Activated CD8-positive, alpha-beta memory T cell treated with anti-CD3 and anti-CD28 coated beads, Interleukin-2, amount 50 U/mL, for 48 hours (primary cell): ENCODE results near the gene PAPSS2.
A peak's percentile ranks its signal among the peaks of the same experiment; 100 is the strongest.
"Not testable (repeated sequence)": the region's sequence is repeated elsewhere in the genome, so short reads cannot be mapped to it uniquely, and the experiment has no call there.

Source experiments
- DNase-seq: peaks from one replicate; pipeline ENCODE4 v3.0.0-alpha.2; 2020

The PAPSS2 gene

DNA sequence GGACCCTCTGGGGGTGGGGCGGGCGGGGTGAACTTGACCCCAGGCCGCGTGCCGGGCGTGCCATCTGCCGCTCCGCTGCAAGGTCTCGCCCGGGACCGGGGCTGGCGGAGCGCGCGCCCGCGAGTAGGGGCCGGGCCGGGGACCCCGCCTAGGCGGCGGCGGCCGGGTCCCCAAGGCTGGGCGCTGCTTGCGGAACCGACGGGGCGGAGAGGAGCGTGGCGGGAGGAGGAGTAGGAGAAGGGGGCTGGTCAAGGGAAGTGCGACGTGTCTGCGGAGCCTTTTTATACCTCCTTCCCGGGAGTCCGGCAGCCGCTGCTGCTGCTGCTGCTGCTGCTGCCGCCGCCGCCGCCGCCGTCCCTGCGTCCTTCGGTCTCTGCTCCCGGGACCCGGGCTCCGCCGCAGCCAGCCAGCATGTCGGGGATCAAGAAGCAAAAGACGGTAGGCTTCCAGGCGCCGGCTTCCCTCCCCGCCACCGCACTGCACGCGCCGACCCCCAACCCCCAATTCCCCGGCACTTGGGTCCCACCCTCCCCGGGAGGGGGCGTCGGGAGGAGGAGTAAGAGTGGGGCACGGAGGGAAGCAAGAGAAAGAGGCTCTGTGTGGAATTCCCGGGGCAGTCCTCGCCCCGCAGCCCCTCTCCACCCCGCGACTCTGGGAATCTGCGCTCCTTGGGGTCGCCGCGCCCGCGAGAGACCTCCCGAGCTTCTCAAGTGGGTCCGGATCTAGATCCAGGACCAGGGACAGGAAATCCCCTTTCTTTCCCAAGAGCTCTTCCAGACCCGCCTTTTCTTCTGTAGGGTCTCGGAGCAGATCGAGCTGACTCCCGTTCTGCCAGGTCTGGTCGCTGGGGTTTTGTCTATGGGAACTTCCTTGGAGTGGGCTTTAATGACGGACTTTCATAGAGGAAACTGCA, at the start of gene PAPSS2:
PAPSS2 (plus strand) TSS at position 308 of the 913 bp plus-strand sequence; CDS start at position 412, 104 bp downstream.
- DNase-seq, result peak; percentile 69

DNA sequence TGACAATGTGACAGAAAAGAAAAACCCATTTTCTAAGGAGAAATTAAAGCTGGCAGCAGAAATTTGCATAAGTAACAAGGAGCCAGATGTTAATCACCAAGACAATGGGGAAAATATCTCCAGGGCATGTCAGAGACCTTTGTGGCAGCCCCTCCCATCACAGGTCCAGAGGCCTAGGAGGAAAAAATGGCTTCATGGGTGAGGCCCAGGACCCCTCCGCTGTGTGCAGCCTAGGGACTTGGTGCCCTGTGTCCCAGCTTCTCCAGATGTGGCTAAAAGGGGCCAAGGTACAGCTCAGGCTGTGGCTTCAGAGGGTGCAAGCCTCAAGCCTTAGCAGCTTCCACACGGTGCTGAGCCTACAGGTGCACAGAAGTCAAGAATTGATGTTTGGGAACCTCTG, 48.3 kb upstream of the PAPSS2 start:
- not testable (repeated sequence) for DNase-seq

DNA sequence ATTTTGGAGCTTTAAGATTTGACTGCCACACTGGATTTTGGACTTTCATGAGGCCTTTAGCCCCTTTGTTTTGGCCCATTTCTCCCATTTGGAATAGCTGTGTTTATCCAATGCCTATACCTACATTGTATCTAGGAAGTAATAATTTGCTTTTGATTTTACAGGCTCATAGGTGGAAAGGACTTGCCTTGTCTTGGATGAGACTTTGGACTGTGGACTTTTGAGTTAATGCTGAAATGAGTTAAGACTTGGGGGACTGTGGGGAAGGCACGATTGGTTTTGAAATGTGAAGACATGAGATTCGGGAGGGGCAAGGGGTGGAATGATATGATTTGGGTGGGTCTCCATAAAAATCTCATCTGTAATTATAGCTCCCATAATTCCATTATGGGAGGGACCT, 47.6 kb upstream of the PAPSS2 start:
- DNase-seq, result no peak

DNA sequence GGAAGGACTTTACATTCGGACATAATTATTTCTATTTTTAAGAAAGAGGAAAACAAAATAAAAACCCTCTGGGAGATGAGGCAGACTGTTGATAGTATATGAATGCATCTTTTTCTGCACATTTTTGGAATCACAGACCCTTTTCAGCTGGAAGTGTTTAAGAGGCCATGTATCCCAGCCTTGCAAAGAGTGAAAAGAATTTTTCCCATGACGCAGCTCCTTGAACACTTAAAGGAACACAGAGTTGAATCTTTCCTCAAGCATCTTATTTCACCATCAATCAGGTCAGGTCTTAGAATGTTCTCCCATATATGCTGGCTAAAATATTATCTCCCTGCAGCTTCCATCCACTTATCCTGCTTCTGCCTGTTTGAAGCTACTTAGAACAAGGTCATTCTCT, 45.9 kb upstream of the PAPSS2 start:
- no peak for DNase-seq

DNA sequence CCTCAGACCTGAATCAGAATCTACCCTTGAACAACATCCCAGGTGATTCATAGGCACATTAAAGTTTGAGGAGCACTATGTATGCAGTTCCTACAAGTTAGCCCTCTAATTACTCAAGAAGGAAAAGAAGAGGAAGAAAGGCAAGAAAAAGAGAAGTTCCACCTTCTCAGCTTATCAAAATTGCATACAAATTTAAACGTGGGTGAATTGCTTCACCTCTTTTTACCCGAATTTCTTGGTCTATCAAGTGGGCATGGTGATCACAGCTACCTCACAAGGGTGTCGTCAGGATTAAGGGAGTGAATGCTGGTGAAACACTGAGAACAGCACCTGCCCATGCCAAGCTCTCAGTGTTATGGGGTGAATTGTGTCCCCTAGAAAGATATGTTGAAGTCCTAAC, 43.8 kb upstream of the PAPSS2 start:
- no peak for DNase-seq

DNA sequence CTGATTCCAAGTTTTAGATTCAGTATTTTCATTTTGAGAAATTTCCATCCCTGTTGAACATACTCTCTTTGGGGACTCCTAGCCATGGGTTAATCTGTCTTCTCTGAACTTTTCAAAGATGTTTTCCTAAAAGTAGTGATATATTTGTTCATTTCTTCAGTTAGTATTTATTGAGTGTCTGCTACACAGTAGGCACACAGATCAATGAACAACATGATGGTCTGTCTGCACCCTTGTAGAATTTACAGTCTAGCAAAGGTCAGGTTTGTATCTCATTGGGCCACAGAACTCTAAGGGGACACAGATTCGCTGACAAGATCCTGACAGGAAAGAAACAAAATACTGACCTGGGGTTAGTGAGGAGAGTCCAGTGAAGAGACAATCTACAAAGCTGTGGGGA, 42.2 kb upstream of the PAPSS2 start:
- no peak for DNase-seq

DNA sequence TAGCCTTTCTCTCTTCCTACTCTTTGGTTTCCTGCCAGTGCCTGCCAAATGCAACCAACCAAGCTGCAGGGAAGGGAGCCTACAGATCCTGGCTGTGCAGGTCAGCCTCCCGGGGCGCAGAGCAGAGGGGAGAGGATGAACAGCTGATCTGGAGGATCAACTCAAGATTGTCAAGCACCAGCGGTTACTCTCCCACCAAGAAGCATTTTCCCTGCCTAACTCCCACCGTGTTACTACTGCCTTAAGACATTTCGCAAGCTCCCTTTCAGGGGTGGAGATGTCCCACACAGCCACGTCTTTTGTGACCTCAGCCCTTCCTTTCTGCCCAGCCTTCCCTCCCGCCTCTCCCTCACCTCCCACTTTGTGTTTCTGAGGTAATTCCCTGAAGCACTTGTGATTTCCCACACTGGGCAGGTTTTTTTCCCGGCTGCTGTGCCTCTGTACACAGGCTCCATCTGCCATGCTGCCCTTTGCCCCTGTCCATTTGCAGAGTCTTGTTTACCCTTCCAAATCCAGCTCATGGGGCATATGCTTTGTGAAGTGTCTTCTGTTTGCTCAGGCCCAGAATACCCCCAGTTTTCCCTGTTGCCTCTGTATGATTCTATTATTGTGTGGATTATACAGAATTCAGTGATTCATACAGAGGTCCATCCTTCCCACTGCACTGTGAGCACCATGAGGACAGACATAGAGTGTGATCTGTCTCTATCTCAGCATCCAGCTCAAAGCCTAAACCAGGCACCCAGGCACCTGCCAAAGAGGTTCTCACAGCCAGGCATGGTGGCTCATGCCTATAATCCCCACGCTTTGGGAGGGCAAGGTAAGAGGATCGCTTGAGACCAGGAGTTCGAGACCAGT, 40.9 kb upstream of the PAPSS2 start:
- DNase-seq, result no peak

DNA sequence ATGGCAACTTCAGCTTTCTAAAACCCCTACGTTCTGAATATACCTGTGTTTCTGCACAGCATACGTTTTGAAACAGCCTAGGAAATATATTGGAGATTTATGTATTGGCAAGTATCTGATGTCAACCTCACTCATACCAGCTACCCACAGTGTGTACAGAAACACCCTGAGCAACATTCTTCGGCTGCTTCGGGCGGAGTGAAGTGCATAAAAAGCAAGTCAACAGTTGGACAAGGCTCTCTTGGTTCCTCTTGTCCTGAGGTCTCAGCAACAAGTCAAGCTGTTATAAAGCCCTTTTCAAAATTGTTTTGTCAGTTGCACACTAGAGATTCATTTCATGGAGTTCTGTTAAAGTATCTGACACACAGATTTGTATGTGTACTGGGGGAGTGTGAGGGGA, 40.0 kb upstream of the PAPSS2 start:
- no peak for DNase-seq

DNA sequence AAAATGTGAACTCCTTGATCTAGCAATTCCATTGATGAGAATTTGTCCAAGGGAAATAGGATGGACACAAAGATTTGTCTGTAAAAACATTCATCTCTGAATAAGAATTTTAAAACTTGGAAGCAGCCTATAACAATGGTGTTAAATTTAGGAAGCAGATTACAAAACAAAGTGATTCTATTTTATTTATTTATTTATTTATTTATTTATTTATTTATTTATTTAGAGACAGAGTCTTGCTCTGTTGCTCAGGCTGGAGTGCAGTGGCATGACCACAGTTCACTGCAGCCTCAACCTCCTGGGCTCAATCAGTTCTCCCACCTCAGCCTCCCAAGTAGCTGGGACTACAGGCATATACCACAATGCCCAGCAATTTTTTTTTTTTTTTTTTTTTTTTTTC, 38.2 kb upstream of the PAPSS2 start:
- not testable (repeated sequence) for DNase-seq

DNA sequence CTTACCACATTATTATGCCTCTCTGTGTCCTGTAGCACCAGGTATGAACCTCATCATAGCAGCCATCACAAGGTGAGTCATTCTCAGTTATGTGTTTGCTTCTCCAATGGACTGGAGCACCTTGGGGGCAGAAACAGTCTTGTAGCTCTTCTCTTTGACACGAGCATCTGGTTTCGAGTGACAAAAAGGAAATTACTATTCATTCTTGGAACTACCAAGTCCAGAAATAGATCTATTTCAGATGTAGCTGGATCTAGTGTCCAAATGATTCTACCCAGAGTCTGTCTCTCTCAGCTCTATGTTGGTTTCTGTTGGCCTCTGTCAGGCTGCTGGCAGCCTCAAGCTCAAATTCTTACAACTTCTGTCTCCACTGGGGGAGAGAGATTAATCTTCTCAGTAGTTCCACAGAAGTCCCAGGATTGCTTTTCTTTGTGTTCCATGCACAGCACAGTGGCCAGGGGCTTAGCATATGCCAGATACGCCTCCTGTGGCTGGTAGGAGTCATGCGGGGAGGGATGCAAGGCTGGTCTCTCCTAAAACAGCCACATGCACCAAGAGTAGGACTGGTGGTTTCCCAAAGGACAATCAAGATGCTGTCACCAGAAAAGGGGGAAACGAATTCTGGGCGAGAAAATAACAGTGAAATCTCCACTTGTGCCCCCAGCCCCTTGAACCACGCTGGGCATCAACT, 37.2 kb upstream of the PAPSS2 start:
- no peak for DNase-seq

DNA sequence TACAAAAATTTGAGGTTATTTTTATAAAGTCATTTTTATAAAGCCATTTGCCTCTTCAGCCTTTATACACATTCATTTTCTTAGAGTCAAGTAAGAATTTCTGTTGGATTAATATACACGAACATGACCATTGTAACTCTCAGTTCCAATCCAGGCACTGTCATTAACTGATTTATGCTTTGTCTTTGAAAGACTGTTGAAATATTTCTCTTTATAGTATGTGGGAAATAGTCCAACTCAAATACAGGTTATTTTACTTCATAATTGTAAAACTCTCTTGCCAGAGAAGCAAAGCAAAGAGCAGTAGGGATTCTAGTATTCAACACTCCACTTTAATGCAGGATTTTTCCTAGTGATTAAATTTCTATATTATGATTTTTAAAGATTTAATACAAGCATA, 36.5 kb upstream of the PAPSS2 start:
- DNase-seq, result no peak

DNA sequence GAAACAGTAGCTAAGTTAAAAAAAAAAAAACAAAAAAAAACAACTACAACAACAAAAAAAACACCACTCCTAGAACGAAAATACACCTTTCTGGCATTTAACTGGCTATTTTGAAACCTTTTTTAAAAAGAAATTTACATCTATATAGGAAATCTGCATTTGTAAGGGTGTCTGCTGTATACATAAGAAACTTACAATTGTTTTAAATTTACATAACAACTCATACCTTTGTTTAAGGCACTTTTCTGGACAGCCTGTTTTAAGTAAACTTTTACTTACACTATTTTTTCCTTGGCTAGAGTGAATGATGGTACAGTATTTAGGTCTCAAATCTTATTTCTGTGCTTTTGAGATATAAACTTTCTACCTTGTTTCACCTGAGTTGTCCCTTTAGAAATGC, 34.0 kb upstream of the PAPSS2 start:
- DNase-seq, result no peak

DNA sequence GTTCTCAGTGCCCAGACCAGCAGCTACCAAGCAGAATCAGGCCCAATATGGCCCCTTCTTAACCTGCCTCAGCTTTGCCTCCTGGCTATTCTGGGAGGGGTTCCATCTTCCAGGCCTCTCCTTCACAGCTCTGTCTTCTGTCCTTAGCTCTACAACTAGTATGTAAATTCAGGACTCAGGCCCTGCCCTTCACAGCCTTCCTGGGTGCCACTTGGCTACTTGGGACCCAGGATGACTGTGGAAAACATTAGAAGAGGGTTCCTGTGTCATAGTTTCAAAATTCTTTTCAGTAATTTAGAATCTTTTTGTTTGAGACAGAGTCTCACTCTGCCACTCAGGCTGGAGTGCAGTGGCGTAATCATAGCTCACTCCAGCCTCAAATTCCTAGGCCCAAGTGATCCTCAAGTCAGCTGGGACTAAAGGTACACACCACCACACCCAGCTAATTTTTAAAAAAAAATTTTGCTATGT, 33.2 kb upstream of the PAPSS2 start:
- no peak for DNase-seq

DNA sequence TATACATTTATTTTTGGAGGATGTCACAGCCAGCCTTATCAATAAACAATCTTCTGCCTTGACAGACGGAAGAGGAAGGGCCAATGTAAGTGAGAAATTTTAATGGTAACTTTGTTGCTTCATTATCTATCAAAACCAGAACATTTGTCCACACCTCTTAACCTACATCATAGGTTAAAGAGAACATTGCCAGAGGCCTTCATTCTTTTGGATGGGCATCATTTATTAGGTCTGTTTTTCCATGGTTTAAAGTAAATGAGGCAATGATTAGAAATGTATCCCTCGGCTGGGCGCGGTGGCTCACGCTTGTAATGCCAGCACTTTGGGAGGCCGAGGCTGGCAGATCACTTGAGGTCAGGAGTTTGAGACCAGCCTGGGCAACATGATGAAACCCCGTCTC, 29.5 kb upstream of the PAPSS2 start:
- DNase-seq, result no peak

DNA sequence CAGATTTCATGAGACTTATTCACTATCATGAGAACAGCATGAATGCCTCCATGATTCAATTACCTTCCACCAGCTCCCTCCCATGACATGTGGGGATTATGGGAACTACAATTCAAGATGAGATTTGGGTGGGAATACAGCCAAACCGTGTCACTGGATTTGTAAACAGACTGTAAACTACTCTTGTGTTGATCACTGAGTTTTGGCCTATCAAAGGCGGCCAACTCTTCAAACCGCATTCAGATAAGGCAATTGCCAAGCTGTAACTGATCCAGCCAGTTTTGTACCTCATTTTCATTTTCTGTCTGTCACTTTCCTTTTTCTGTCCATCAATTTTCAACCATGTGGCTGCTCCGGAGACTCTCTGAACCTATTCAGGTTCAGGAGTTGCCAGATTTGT, 27.2 kb upstream of the PAPSS2 start:
- DNase-seq, result no peak

DNA sequence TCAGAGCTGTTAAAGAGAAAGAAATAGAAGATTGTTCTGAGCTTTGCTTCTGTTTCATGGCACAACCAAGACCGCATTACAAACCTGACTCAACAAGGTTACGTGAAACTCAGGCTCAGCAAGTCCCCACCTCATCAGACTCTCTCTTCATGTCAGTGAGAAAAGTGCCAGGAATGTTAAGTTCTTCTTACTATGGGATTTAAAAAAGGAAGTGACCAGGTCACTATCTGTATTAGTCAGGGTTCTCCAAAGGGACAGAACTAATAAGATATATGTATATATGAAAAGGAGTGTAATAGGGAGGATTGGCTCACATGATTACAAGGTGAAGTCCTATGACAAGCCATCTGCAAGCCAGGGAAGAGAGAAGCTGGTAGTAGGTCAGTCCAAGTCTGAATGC, 25.4 kb upstream of the PAPSS2 start:
- DNase-seq, result no peak

DNA sequence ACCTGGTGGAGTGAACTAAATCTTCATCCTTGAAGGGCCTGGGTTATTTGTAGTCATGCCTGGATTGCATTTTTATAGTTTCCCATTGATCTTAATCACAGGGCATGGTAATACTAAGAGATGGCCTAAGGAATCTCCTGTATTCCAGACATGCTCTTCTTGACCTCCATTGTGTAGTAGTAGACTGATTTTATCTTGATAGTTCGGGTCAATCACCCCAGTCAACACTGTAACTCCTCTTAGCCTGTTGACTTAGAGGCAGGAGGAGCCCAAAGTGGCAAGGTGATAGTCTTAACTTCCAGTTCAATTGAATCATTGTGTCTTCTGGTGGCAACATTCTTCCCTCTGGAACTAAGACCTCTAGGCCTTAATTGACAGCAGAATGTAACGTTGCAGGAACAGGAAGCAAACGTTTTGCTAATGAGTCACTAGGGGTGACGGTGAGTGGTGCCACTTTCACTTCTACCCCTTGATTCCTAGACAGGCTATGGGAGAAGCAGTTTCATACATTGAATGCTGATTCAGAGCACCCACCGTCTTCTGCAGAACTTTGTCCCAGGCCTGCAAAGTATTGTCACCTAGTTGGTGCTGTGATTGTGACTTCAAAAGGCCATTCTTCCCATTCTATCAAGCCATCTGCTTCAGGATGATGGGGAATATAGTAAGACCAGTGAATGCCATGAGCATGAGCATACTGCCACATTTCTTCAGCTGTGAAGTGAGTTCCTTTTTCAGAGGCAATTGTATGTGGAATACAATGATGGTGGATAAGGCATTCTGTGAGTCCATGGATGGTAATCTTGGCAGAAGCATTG, 24.0 kb upstream of the PAPSS2 start:
- DNase-seq, result no peak

DNA sequence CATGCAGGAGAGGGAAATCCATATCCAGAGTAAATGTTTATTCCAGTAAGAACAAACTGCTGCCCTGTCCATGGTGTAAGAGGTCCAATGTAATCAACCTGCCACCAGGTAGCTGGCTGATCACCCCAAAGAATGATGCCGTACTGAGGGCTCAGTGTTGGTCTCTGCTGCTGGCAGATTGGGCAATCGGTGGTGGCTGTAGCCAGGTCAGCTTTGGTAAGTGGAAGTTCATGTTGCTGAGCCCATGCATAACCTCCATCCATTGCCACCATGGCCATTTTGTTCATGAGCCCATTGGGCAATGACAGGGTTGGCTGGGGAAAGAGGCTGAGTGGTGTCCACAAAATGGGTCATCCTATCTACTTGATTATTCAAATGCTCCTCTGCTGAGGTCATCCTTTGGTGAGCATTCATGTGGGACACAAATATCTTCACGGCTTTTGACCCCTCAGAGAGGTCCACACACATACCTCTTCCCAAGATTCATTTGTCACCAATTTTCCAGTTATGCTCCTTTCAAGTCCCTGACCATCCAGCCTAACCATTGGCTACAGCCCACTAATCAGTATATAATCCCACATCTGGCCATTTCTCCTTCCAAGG, 23.3 kb upstream of the PAPSS2 start:
- no peak for DNase-seq

DNA sequence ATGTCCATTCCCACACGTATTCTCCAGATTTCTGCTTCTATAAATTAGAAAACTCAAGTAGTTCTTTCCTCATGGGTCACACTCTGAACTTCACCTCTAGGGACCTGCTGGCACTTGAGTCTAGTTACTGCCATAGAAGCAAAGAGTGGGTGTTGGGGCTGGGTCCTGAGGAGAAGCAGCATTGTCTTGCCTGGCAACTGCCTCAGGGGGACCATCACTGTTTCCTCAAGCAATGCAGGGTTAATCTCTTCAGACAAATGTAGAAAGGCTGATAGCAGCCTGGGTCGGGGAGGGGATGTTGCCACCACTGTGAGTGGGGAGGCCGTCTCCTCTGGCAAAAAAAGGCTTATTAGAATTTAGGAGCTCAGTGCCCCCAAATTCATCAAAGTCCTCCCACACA, 20.2 kb upstream of the PAPSS2 start:
- DNase-seq, result no peak

DNA sequence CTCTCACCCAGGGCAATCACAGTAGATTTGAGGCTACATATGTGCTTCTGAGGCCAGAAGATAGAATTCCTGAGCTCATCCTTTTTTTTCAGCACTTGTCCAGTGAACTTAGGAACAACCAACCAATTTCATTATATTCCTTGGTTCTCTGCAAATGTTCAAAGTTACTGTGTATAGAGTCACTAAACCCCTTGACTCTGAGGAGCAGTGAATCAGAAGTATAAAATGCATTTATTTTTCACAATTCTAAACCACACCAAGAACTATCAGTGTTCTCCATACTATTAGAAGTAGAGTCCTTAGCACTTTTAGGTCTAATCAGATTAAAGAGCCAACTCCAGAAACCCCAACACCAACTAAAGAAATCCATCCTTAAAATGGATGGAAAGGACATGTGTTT, 19.6 kb upstream of the PAPSS2 start:
- no peak for DNase-seq

DNA sequence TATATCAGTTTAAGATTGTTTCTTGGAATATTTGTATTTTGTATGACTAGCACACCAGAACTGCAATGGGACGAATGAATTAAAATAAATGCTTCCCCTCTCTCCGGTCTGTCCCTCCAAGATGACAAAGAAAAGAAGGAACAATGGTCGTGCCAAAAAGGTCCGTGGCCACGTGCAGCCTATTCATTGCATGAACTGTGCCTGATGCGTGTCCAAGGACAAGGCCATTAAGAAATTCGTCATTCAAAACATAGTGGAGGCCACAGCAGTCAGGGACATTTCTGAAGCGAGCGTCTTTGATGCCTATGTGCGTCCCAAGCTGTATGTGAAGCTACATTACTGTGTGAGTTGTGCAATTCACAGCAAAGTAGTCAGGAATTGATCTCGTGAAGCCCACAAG, 17.2 kb upstream of the PAPSS2 start:
- DNase-seq, result no peak

DNA sequence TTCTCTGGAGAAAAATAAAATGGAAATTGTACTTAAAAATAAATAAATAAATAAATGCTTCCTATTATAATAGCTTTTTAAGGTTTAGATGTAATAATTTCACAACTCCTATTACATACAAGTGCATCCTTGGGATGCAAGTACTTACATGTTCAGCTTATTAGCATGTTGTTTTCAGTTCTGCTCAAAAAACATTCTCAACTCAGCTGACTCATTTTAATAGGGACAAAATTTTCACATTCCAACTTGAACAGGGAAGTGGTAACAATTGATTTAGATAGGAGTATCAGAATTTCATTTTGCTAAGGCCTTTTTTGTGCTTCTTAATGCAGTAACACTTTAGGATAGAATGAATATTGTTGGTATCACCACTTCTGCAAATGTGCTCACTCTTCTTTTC, 16.7 kb upstream of the PAPSS2 start:
- DNase-seq, result no peak
